Hematopoietic multipotent progenitor cell treated with erythropoietin and hydrocortisone succinate and interleukin-3 and kit ligand, for 4 days (in vitro differentiated cells): ENCODE measurements around the gene ZBTB7C.
A peak's percentile ranks its signal among the peaks of the same experiment; 100 is the strongest.

ENCODE experiments used
- DNase-seq: peaks from one replicate; pipeline ENCODE4 v3.0.0-alpha.2; 2015

Gene ZBTB7C

DNA sequence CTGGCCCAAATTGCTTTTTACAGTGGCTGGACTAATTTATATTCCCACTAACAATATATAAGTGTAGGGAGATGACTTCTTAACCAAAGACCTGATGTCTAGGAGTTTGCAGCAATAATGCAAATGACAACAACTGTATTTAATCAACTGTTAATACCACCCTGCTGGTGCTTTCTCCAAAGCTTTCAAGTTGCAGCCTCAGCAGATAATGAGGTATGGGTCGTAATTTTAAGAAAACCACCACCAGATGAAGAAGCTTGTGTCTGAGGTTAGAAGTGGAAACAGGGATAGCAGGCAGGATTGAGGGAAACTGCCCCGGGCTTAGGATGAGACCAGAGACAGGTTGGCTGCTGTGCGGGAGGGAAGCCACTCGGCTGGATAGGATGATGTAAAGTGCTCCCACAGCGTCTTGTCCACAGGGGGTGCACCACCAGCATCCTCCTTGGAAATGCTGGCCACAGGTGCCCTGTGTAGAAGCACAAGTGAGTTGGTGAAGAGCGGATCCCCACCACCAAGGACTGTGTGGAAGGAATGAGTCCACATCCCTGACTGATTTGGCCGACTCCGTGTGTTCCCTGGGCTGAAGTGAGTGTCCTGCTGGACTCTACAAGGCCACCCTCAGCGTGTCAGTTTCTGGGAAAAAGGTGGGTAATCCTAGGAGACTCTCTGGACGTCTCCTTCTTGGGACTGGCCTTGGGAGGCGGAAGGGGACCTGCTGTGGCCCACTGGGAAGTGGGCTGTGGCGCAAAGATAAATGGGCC, 402.6 kb downstream of the ZBTB7C start:
- DNase-seq: no peak

GRCh38 chr18:48004577-48004976, 404.6 kb downstream of the ZBTB7C start:
- DNase-seq: no peak

- DNase-seq: no peak
Observed at GRCh38 chr18:48003426-48004349, 405.5 kb downstream of the ZBTB7C start.

DNA sequence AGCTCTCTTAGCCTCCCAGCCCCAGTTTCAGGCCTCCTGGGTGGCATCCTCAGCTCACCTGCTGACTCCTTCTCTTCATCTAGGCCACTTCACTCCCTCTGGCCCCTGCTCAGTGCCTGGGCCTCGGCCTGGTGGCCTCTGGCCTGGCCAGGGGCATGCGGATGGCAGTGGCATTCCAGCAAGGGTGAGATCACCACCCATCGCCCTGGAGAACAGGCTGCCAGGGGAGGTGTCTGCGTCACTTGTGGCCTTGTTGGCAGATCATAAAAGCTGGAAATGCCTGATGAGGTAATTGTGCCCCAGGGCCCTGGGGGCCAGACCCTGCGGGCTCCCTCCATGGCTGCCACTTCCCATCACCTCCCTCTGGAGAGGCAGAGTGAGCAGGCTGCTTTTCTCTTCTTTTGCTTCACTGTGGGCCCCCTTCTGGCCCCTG, 406.2 kb downstream of the ZBTB7C start:
- no peak for DNase-seq

DNA sequence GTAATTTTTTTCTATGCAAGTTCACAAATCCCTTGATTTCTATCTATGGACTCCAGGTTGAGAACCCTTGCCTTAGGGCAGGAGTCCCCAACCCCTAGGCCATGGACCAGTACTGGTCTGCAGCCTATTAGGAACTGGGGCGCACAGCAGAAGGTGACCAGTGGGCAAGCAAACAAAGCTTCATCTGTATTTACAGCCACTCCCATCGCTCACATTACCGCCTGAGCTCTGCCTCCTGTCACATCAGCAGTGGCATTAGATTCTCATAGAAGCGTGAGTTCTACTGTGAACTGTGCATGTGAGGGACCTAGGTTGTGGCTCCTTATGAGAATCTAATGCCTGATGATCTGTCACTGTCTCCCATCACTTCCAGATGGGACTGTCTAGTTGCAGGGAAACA, 408.5 kb downstream of the ZBTB7C start:
- no peak for DNase-seq

DNA sequence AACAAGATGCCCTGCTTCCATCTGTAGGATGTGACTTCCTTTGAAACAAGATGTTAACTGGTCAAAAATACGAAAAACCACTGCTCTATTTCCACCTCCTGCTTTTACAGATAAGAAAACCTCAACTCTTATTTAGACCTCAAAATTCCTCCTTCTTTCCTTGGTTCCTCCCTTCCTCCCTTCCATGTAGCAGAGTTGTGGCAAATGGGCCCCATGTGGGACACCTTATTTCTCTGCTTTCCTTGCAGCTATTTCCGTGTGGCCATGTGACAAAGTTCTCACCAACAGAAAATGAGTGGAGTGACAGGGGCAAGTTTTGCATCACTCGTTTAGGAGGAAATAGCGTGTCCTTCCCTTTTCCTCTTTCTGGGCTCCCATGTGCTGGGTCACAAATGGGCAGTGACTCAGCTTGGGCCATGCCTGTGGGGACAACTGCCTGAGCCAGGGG, 409.4 kb downstream of the ZBTB7C start:
- DNase-seq: peak; percentile 88

GRCh38 chr18:47997338-47997780, 411.8 kb downstream of the ZBTB7C start:
- peak; percentile 36 for DNase-seq

GRCh38 chr18:47996091-47996541, 413.1 kb downstream of the ZBTB7C start:
- no peak for DNase-seq

GRCh38 chr18:47995654-47996053, 413.5 kb downstream of the ZBTB7C start:
- DNase-seq: no peak

- no peak for DNase-seq
Observed at GRCh38 chr18:47993409-47993808, 415.8 kb downstream of the ZBTB7C start.

- DNase-seq: no peak
Observed at GRCh38 chr18:47992976-47993375, 416.2 kb downstream of the ZBTB7C start.

- no peak for DNase-seq
Observed at GRCh38 chr18:47992266-47992665, 416.9 kb downstream of the ZBTB7C start.

DNA sequence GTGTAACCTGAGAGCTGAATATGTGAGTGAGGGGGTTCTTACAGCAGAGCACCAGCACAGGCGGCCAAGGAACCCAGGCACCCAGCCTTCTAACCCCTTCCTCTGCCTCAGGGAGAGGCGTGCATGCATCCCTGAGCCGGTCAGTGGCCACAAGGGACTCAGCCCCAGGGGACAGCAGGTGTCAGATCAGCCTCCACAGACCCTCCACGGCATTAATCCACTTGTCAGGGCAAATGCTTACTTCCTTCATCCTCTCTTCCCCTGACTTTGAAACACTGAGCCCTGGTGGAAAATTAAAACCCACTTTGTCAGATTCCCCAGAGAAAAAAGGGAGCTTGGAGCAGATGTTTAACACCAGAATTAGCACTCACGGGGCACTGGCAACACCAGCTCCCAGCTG, 418.2 kb downstream of the ZBTB7C start:
- no peak for DNase-seq

DNA sequence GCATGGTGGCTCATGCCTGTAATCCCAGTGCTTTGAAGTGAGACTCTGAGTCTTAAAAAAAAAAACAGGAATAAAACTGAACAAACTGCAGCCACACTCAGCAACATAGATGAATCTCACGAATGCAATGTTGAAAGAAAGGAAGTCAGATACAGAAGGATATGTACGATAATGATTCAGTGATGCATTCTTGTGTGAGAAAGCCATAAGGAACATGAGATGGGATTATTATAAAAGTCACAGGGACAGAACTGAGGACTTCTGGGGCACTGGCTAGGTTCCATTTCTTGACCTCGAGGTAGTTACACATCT, 421.8 kb downstream of the ZBTB7C start:
- DNase-seq: peak; percentile 29

- DNase-seq: no peak
Observed at GRCh38 chr18:47986620-47987387, 422.4 kb downstream of the ZBTB7C start.

GRCh38 chr18:47985866-47986265, 423.3 kb downstream of the ZBTB7C start:
- DNase-seq: peak; percentile 60

DNA sequence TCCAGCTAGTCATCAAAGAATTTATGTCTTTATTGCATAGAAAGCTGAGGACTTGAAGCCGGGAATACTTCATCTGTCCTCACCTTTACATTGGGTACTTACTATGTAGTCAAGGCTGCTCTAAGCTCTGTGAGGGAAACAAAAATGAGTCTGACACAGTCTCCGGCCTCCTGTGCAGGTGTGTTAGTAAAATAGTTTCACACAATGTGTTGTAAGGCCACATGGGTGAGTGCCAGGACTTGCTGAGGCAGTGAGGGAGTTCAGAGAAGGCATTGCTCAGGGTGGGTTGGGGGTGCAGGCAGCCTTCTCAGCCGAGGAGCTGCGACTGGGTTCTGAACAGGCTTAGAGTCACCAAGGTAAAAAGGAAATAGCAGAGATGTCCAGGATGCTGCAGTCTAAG, 424.2 kb downstream of the ZBTB7C start:
- no peak for DNase-seq

DNA sequence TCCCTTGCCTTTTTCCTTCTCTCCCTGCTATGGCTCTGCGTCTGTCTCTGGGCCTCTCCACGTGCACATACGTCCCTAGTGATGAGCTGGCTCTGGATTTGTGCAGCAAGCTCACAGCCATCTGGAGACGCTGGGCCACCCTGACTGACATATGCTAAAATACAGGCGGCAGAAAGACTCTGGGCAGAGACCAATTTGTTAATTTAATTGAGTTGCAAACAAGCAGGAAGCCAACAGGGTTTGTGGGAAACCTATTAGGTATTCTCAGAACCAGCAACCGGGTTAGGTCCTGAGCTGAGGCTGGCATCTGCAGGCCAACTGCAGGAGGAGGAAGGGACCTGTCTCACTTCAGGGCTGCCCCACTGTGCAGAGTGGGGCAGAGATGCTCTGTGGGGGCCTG, 425.2 kb downstream of the ZBTB7C start:
- no peak for DNase-seq

DNA sequence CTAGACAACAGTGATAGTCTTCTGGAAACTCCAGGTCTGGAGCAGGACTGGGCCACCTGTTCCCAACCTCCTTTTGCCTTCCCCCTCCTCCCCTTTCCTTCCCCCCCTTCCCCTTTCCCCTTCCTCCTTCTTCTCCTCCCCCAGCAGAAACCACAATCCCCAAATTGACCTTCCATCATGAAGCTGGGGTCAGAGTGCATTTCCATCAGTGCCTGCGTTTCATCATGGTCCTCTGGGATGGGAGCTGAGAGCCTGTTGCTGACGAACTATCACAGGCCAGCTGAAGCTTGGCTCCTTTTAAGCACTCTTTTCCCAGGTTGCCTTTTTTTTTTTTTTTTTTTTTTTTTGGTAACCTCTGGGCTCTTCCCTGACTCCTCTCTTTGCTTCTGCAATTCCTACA, 426.1 kb downstream of the ZBTB7C start:
- no peak for DNase-seq

DNA sequence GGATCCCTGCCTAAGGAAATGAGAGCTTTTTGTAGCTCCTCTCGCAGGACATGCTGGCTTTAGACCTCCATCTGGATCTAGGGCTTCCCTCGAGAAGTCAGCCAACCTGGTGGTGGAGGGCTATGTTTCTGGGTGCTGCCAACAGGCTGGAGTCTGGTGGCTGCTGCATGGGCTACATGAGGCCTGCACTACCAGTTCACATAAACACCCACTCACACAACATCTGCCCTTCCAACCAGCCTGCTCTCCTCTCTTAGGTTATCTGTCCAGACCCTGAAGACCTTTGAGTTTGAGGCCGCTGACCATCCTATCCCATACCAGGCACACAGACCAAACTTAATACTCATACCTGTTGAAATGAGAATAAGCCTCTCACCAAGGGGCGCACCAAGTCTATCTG, 427.4 kb downstream of the ZBTB7C start:
- no peak for DNase-seq

DNA sequence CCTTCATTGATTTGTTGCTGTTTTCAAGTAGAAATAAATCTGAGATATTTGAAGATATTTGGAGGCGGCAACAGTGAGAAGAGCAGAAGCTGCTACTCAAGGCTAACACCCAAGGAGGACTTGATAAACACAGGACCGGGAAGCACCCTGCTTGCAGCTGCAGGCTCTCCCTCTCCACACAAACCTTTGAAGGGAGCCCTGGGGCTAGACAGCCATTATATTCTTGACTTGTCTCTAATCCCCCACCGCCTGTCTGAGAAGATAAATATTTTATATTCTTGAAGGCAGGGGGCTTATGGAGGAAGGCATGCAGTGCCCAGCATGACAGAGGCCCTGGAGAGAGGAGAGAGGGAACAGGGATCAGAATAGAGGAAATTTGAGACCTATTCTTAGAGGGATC, 427.9 kb downstream of the ZBTB7C start:
- no peak for DNase-seq

DNA sequence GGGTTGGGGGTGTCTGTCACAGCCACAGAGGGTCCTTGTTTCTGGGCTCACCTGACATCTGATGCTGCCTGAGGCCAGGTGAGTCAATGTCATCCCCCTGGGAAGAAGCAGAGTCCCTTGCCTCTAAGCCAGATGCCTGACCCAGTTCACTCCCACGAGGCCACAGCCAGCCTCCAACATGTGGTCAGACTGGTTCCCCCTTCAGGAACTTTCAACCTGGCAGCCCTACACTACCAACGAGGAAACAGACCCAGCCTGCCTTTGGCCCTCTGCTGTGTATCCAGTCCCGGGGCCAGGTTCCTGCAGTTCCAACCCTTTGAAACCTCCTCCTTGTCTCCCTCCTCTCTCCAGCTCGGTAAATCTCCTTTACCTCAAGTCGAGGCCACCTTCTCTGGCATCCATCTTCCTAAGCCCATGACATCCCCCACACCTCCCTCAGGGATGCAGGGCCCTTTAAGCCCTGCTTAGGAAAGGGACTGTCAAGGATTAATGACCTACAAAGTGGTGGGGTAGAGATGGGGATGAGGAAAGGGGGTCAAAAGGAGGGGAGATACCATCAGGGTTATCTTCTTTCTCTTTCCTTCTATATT, 429.5 kb downstream of the ZBTB7C start:
- DNase-seq: no peak

DNA sequence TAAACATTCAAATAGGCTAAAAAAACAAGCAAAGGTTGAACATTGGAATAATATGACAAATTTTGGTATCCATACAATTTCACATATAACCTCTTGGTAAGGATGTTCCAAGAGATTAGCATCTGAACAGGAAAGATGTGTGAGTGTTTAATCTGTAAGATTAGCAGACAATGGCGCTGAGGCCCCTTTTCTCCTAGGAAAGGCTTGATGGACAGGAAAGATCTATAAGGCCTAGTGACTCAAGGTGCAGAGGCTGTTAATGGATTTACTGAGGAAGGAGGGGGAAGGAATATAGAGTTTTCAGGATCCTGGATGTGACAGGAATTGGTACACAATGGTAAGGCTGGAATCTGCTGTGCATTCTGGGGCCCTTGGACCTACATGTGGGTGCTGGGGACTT, 430.6 kb downstream of the ZBTB7C start:
- DNase-seq: no peak
